AML-193 (cell line): ENCODE measurements around the gene XRCC3.

Experiments used
- DNase-seq, 2 experiments: peaks; one replicate each; lab custom pipeline; 2025; lab: John Stamatoyannopoulos, UW

Gene XRCC3

GRCh38 chr14:103715052-103716000, at the start of gene XRCC3, which contains the start of gene ZFYVE21:
TSS of gene XRCC3 (minus strand) at chr14:103715451. CDS start at chr14:103711087, 4,364 bp downstream.
TSS of gene ZFYVE21 (plus strand) at chr14:103715810. CDS start at chr14:103715842, 32 bp downstream.
- peak; percentile 98 to 99 for DNase-seq

- no peak for DNase-seq
Observed at GRCh38 chr14:103763730-103764488, 48.7 kb upstream of the XRCC3 start.

GRCh38 chr14:103762541-103762940, 47.3 kb upstream of the XRCC3 start:
- DNase-seq, result no peak

GRCh38 chr14:103762036-103762435, 46.8 kb upstream of the XRCC3 start:
- DNase-seq, result no peak

GRCh38 chr14:103758059-103758776, 43.0 kb upstream of the XRCC3 start:
- no peak for DNase-seq

DNA sequence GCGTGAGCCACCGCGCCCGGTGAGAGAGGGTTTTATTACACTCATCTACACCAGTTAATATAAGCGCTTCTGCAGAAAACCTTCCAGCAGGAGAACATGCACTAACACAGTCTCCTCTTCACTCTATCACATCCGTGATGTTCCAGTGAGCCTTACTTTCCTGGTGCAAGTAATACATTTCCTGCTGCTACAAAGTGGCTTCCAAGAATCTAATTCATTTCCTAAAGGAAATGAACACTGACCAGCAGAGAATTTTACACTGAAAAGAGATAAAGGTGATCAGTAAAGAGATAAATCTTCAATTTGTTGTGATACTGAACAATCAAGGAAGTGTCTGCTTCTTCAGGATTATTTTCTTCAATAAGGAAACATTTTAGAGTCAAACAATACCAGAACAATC, 39.8 kb upstream of the XRCC3 start:
- no peak for DNase-seq

- DNase-seq, result no peak
Observed at GRCh38 chr14:103753774-103754173, 38.5 kb upstream of the XRCC3 start.

GRCh38 chr14:103749860-103750259, 34.6 kb upstream of the XRCC3 start:
- DNase-seq, result no peak

DNA sequence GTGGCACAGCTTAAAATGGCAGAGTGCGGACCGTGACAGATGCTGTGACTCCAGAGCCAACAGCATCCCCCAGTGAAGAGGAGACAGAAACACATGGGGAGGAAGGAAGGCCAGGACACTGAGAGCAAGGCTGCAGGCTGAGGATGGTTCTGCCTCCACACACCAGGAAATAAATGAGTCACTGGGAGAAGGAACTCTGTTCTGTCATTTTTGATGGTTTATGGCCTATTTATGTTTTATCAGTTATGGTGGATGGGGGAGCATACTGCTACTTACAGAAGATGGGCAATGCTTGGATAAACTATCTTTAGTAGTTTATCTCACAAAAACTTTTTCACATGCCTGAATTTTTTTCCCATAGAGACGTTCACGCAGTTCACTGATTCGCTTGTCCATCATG, 34.2 kb upstream of the XRCC3 start:
- DNase-seq, result no peak

DNA sequence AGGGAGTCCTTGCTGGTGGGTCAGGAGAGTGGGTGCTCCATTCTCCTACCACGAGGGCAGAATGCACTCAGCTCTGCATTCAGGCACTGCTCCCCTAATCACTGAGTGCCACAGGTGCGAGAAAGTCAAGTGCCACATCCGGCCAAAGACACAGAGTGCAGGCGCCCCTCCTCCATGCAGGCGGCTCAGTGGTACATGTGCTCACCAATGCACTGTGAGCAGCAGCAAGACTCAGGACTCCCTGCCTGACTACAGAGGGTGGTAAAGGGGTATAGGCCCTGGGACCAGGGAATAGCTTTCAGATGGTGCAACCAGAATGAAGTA, 33.2 kb upstream of the XRCC3 start:
- no peak for DNase-seq

GRCh38 chr14:103746701-103747100, 31.4 kb upstream of the XRCC3 start:
- DNase-seq, result no peak

GRCh38 chr14:103745424-103745823, 30.2 kb upstream of the XRCC3 start:
- no peak for DNase-seq

GRCh38 chr14:103744621-103745395, 29.6 kb upstream of the XRCC3 start:
- no peak for DNase-seq

DNA sequence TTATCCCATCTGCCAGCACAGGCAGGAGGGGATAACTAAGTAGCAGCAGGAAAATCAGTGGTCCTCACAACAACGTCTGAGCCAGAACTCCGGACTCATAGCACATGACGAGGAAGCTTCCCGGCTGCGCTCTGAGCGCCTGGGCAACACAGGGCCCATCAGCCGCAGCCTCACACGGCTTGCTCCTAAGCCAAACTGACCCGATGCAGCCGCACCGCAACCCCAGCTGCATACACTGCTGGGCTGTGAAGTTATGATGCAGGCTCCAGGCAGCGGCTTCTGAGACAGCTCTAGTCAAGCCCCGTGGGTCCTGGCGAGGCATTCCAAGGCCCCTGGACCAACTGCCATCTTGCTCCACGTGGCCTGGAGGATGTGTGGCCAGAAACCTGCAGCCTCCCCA, 28.4 kb upstream of the XRCC3 start:
- no peak for DNase-seq

GRCh38 chr14:103742499-103743255, 27.4 kb upstream of the XRCC3 start:
- DNase-seq, result no peak

DNA sequence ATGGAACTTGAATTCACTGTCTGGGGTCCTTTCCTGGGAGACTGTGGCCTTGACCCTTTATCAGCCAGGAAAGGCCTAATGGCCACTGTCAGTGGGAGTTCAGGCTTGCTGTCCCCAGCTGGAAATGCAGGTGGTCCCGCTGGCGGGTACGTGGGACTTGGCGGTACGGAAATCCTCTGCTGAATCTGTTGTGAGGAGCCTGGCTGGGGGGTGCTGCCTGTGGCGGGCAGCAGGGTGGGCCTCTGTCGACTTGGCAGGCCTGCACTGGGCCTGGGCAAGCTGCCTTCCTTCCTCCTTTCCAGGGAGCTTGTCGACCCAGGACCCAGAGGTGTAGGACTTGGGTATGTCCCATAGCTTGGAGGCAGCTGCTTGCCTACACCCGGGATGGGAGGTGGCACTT, 26.6 kb upstream of the XRCC3 start:
- DNase-seq, result no peak

DNA sequence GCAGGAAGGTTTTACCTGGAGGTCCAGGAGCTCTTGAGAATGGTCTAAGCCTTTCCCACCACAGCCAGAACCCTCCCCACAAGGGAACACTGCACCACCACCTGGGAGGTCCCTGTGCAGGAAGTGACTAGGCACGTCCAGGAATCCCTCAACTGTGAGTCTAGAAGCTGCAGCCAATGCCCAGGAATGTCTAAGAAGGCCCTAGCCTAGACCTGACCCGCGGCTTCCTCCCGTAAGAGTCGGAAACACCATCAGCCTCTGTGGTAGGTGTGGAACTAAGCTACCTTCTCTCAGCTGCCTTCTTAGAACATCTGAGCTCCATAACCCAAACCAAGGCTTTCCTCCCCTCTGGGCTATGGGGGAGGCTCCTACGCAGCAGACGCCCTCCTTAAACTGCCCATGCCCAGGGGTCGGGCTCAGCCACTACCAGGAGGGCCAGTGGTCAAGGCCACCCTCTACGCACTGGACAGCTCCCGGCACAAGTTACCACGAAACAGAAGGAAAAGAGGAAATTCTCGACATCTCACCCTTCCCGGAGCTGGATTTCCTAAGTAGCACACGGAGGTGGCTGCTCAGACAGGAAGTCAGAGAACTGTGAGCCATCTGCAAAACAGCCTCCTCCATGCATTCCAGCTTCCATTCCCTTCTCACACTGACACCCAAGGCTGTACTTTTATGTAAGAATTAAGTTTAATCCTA, 25.9 kb upstream of the XRCC3 start:
- DNase-seq, result no peak

GRCh38 chr14:103739793-103740501, 24.7 kb upstream of the XRCC3 start:
- no peak for DNase-seq

DNA sequence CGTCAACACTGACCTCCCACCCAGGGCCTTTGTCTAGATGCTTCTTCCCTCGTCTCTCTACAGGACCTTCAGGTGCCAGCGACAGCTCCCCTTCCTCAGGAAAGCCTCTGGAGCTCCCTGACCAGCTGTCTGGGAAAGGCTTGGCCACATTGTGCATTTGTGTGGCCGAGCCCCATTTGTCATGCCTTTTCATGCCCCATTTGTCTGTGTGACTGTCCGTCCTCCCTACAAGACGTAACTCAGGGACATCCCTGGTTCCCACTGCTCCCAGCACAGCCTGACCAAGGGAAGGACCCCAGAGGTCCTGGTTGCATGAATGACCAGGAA, 24.2 kb upstream of the XRCC3 start:
- DNase-seq, result no peak
